GM23338 (cell line): ENCODE measurements around the gene LDLRAD3. TPM values are rescaled to one million over a fixed set of nuclear protein-coding genes. Genes with fewer than 3 reads are reported as not detected.

Source experiments
- ATAC-seq: fragments of 200-7000 bp; cut with Tn5 transposase; 3 replicates; pipeline ENCODE4 v1.9.1; 2020
- DNase-seq: peaks from one replicate; pipeline ENCODE4 v3.0.0-alpha.2; 2015; ENCODE audit warnings: low spot score
- H2AFZ ChIP-seq: fragments of 200-600 bp; sonication (generic); 2 replicates; pipeline ENCODE4 v1.8.0; 2016; ENCODE audit warnings: antibody characterized with exemption, mild to moderate bottlenecking, moderate library complexity
- H3F3A ChIP-seq: fragments of 200-600 bp; sonication (generic); replicated peaks from 2 replicates; pipeline ENCODE4 v1.8.0; 2017; ENCODE audit warnings: antibody characterized with exemption, mixed run types, low read depth
- H3K27ac ChIP-seq: fragments of 200-600 bp; sonication (generic); 2 replicates; pipeline ENCODE4 v1.6.1; 2016; ENCODE audit warnings: low read depth
- H3K27me3 ChIP-seq: fragments of 200-600 bp; sonication (generic); 2 replicates; pipeline ENCODE4 v1.8.0; 2016; ENCODE audit warnings: mild to moderate bottlenecking, mixed run types, moderate library complexity; ENCODE audit not compliant: insufficient read depth
- H3K36me3 ChIP-seq: fragments of 200-600 bp; sonication (generic); 2 replicates; pipeline ENCODE4 v1.8.0; 2016; ENCODE audit warnings: mild to moderate bottlenecking; ENCODE audit not compliant: insufficient read depth
- H3K4me1 ChIP-seq: fragments of 200-600 bp; sonication (generic); 2 replicates; pipeline ENCODE4 v1.8.0; 2016; ENCODE audit warnings: mild to moderate bottlenecking, moderate library complexity; ENCODE audit not compliant: insufficient read depth
- H3K4me2 ChIP-seq: fragments of 200-600 bp; sonication (generic); 2 replicates; pipeline ENCODE4 v1.7.1; 2017; ENCODE audit warnings: mixed run types
- H3K4me3 ChIP-seq: fragments of 200-600 bp; sonication (generic); 2 replicates; pipeline ENCODE4 v1.6.1; 2016; ENCODE audit warnings: mixed run types
- H3K79me2 ChIP-seq: fragments of 200-600 bp; sonication (generic); replicated peaks from 2 replicates; pipeline ENCODE4 v1.8.0; 2017; ENCODE audit warnings: mild to moderate bottlenecking; ENCODE audit not compliant: insufficient read depth
- H3K9me2 ChIP-seq: fragments of 200-600 bp; sonication (generic); 2 replicates; pipeline ENCODE4 v1.8.0; 2017; ENCODE audit not compliant: insufficient read depth
- H4K20me1 ChIP-seq: fragments of 200-600 bp; sonication (generic); replicated peaks from 2 replicates; pipeline ENCODE4 v1.8.0; 2017; ENCODE audit warnings: mild to moderate bottlenecking; ENCODE audit not compliant: insufficient read depth
- H3K27ac Mint-ChIP-seq: 2 replicates; pipeline ENCODE4 v1.8.0; 2020; ENCODE audit warnings: inconsistent platforms, mild to moderate bottlenecking, moderate library complexity, mixed read lengths
- H3K27me3 Mint-ChIP-seq: 3 replicates; pipeline ENCODE4 v1.8.0; 2022; ENCODE audit warnings: low read depth, mild to moderate bottlenecking, moderate library complexity, mixed read lengths, inconsistent platforms; ENCODE audit not compliant: insufficient read depth, poor library complexity
- H3K36me3 Mint-ChIP-seq: 3 replicates; pipeline ENCODE4 v1.8.0; 2021; ENCODE audit warnings: low read depth, mild to moderate bottlenecking, inconsistent platforms, moderate library complexity, mixed read lengths
- H3K4me1 Mint-ChIP-seq: 3 replicates; pipeline ENCODE4 v1.8.0; 2020; ENCODE audit warnings: mild to moderate bottlenecking, inconsistent platforms, mixed read lengths
- H3K4me3 Mint-ChIP-seq: 3 replicates; pipeline ENCODE4 v1.8.0; 2021; ENCODE audit warnings: moderate library complexity, mild to moderate bottlenecking, inconsistent platforms, mixed read lengths
- H3K9me3 Mint-ChIP-seq: 3 replicates; pipeline ENCODE4 v1.8.0; 2020; ENCODE audit warnings: moderate library complexity, mild to moderate bottlenecking, inconsistent platforms, mixed read lengths
- CREB1 ChIP-seq: fragments of 250-450 bp; sonication (Bioruptor Pico); IDR thresholded peaks from 2 replicates; pipeline ENCODE4 v1.5.0; 2020; ENCODE audit warnings: low read depth, mild to moderate bottlenecking, moderate library complexity
- CTCF ChIP-seq, 2 experiments: fragments of 200-600 bp in 1 of 2; sonication (generic) in 1 of 2; conservative IDR thresholded peaks; 2 replicates each; pipeline versions ENCODE4 v1.5.1 to v1.6.1; 2016 to 2017; ENCODE audit warnings: antibody characterized with exemption in 2 of 2, low read depth in 2 of 2, mild to moderate bottlenecking in 2 of 2, moderate library complexity in 1 of 2
- ETS1 ChIP-seq: IDR thresholded peaks from 2 replicates; pipeline ENCODE4 v1.6.1; 2016; ENCODE audit warnings: antibody characterized with exemption
- JUNB ChIP-seq: IDR thresholded peaks from one replicate; pipeline ENCODE4 v1.6.1; 2016; ENCODE audit warnings: antibody characterized with exemption; ENCODE audit not compliant: unreplicated experiment
- NANOG ChIP-seq: IDR thresholded peaks from 2 replicates; pipeline ENCODE4 v1.6.1; 2016; ENCODE audit warnings: antibody characterized with exemption, borderline replicate concordance
- POLR2AphosphoS5 ChIP-seq: IDR thresholded peaks from 2 replicates; pipeline ENCODE4 v1.6.1; 2016; ENCODE audit warnings: antibody characterized with exemption, low read depth
- ZNF114 ChIP-seq: fragments of 250-450 bp; sonication (Bioruptor Pico); IDR thresholded peaks from 2 replicates; pipeline ENCODE4 v1.5.0; 2020; ENCODE audit warnings: mild to moderate bottlenecking, moderate library complexity
- ZNF462 ChIP-seq: fragments of 250-450 bp; sonication (Bioruptor Pico); IDR thresholded peaks from 2 replicates; pipeline ENCODE4 v1.5.0; 2020; ENCODE audit warnings: mild to moderate bottlenecking, moderate library complexity
- polyA plus RNA-seq: library from polyadenylated mRNA; unstranded; fragments of >200 nt; fragmentation: Nextera tagmentation; extraction: Ambion mirVana; gene quantifications from 2 replicates; pipeline ENCODE4 v1.2.1, GENCODE V29; 2016
- total RNA-seq: library from RNA; depleted of rRNA; stranded (reverse); fragments of >200 nt; shearing (Covaris generic); gene quantifications from 2 replicates; pipeline ENCODE4 v1.2.3, GENCODE V29; 2014

LDLRAD3 gene
- total and polyA plus RNA-seq, 2 experiments from 2014 or later = 8.5 to 19.4 TPM

- peaks cover 4% of the 10 kb centered on the region for H4K20me1 ChIP-seq
- no peak overlapping the region; the same call in 1 of the 2 replicates for H3K27ac ChIP-seq
- H2AFZ ChIP-seq = no peak overlapping the region
- H3K27me3 Mint-ChIP-seq = peaks cover 4% of the 10 kb centered on the region
- H3K4me1 ChIP-seq = peaks cover 29% of the 10 kb centered on the region
- H3K79me2 ChIP-seq = peaks cover 89% of the 10 kb centered on the region
- H3K4me2 ChIP-seq = 0 out of 2 replicates have a peak overlapping the region, but pooled peaks have one; percentile 29
- H3K4me3 Mint-ChIP-seq = no peak overlapping the region
- no peak for DNase-seq
- H3K36me3 ChIP-seq = no peaks in the 10 kb centered on the region
- no peak overlapping the region for H3K4me3 ChIP-seq
- no peak for ATAC-seq
- peaks cover 9% of the 10 kb centered on the region; the same call in 1 of the 2 replicates for H3K9me2 ChIP-seq
- H3K36me3 Mint-ChIP-seq = peaks cover 32% of the 10 kb centered on the region
- H3K27me3 ChIP-seq = no peaks in the 10 kb centered on the region
- H3F3A ChIP-seq = no peaks in the 10 kb centered on the region
- TF ChIP-seq POLR2AphosphoS5 = no peak
- no peak for TF ChIP-seq JUNB
- TF ChIP-seq NANOG = no peak
- no peak for TF ChIP-seq ZNF114
- no peak for TF ChIP-seq CREB1 (CRISPR knock-in tag)
- TF ChIP-seq CTCF (conservative IDR thresholded peaks at IDR 0.05; ENCODE audit: low read depth in 2 of 2) = no peak
- TF ChIP-seq ETS1 = no peak
- no peak for TF ChIP-seq ZNF462 (CRISPR knock-in tag)
- peaks cover 41% of the 10 kb centered on the region for H3K4me1 Mint-ChIP-seq
- peaks cover 14% of the 10 kb centered on the region for H3K9me3 Mint-ChIP-seq
- no peak overlapping the region for H3K27ac Mint-ChIP-seq
Observed at GRCh38 chr11:35998634-35999033, 54.8 kb downstream of the LDLRAD3 start.
